Stimulated activated CD4-positive, alpha-beta T cell treated with anti-CD3 and anti-CD28 coated beads, Interleukin-2, amount 100 ng/mL, for 24 hours (primary cell): ENCODE data around the gene EGF.
A peak's percentile ranks its signal among the peaks of the same experiment; 100 is the strongest.
"Not testable (repeated sequence)": the region's sequence is repeated elsewhere in the genome, so short reads cannot be mapped to it uniquely, and the experiment has no call there.

Source experiments
- DNase-seq, 2 donors: peaks; one replicate each; pipeline ENCODE4 v3.0.0-alpha.2; 2020

EGF gene

GRCh38 chr4:109915385-109916026 is 2.8 kb downstream of the EGF start:
- DNase-seq = no peak

- no peak for DNase-seq
These were observed 3.3 kb downstream of the EGF start for GRCh38 chr4:109916027-109916409.

DNA sequence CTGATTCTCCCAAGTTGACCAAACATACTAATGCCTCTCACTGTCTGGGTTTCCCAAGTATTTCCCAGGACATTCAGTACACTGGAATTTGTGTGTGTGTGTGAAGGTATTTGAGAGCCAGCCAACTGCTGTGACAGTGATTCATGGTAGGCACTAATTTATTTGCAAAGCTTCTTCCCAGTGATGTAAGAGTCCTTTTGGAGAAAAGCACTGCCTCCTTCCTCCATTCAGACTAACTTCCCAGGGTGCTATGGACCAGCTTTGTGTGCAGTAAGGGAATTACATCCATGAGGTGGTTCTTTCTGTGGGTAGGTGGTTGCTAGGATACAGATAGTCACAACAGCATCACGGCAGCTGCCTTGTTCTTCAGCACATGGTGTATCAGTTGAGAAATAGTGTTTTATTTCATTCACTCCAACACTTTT is 8.7 kb downstream of the EGF start:
- no peak for DNase-seq

DNA sequence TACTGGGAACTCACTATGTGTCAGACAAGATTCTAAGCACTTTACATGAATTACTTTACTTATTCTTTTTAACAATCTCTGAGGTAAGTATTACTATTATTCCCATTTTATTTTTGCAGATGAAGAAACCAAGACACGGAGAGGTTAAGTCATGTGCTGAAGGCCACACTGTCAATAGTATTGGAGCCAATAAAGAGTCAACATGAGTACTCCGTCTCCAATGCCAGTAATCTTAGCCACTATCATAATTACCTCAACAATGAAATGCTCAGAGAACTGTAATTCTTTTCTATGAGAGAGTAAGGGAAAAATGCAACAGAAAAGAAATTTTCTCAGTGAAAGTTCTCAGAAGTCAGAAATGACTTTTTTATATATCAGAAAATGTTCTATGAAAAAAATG is 12.7 kb downstream of the EGF start:
- DNase-seq = no peak

DNA sequence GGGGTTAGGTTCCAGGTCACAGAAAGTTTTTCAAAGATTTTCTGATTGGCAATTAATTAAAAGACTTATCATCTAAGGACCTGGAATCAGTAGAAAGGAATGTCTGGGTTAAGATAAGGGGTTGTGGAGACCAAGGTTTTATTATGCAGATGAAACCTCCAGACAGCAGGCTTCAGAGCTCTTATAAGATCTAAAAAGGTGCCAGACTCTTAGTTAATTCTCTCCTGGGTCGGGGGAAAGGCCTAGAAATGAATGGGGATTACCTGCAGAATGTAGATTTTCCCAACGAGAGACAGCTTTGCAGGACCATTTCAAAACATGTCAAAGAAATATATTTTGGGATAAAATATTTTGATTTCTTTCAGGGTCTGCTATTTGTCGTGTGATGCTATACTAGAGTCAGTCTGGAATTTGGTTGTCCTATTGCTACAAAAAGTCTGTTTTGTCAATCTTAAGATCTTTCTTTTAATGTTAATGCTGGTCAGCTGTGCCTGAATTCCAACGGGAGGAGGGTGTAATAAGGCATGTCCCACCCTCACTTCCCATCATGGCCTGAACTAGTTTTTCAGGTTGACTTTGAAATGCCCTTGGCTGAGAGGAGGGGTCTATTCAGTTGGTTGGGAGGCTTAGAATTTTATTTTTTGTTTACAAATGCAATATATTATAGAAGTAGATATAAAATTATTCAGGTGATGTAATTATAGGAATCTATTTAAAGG is 15.8 kb downstream of the EGF start:
- DNase-seq = no peak

- no peak for DNase-seq
These were observed 17.8 kb downstream of the EGF start for GRCh38 chr4:109930464-109930863.

GRCh38 chr4:109930872-109931271 is 18.2 kb downstream of the EGF start:
- DNase-seq = no peak

- no peak for DNase-seq
These were observed 18.6 kb downstream of the EGF start for GRCh38 chr4:109931318-109931717.

DNA sequence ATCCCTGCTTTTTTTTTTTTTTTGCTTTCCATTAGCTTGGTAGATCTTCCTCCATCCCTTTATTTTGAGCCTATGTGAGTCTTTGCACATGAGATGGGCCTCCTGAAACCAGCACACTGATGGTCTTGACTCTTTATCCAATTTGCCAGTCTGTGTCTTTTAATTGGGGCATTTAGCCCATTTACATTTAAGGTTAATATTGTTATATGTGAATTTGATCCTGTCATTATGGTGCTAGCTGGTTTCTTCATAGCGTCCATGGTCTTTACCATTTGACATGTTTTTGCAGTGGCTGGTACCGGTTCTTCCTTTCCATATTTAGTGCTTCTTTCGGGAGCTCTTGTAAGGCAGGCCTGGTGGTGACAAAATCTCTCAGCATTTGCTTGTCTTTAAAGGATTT is 24.7 kb downstream of the EGF start:
- not testable (repeated sequence) for DNase-seq

DNA sequence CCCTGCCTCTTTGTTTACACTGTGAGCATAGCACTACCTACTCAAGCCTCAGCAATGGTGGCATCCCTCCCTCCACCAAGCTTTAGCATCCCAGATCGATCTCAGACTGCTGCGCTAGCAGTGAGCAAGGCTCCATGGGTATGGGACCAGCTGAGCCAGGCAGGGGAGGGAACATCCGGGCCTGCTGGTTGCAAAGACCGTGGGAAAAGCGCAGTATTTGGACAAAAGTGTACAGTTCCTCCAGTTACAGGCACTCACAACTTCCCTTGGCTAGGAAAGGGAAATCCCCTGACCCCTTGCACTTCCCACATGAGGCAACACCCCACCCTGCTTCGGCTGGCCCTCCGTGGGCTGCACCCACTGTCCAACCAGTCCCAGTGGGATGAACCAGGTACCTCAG is 26.5 kb downstream of the EGF start:
- DNase-seq = no peak

- DNase-seq = no peak
These were observed 29.7 kb downstream of the EGF start for GRCh38 chr4:109942292-109942926.

GRCh38 chr4:109943745-109944144 is 31.1 kb downstream of the EGF start:
- no peak for DNase-seq

GRCh38 chr4:109944591-109944990 is 31.9 kb downstream of the EGF start:
- no peak for DNase-seq

DNA sequence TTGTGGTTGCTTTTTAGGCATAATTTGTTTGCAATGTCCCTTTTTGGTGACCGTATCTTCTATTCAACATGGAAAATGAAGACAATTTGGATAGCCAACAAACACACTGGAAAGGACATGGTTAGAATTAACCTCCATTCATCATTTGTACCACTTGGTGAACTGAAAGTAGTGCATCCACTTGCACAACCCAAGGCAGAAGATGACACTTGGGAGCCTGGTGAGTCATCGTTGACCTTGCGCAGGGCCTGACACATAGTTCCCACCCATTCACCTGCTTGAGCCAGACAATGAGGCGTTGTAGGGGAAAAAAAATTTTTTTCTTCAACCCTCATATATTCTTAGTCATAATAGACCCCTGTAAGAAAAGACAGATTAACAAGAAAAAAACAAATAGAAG is 32.4 kb downstream of the EGF start:
- DNase-seq = peak; percentile 39 to 40

- DNase-seq = no peak
These were observed 33.4 kb downstream of the EGF start for GRCh38 chr4:109946120-109946519.

GRCh38 chr4:109947457-109947856 is 34.8 kb downstream of the EGF start:
- no peak for DNase-seq

GRCh38 chr4:109947918-109948317 is 35.2 kb downstream of the EGF start:
- no peak for DNase-seq

- DNase-seq = peak in 1 of 2 donors; percentile 10
These were observed 36.5 kb downstream of the EGF start for GRCh38 chr4:109949099-109949718.

DNA sequence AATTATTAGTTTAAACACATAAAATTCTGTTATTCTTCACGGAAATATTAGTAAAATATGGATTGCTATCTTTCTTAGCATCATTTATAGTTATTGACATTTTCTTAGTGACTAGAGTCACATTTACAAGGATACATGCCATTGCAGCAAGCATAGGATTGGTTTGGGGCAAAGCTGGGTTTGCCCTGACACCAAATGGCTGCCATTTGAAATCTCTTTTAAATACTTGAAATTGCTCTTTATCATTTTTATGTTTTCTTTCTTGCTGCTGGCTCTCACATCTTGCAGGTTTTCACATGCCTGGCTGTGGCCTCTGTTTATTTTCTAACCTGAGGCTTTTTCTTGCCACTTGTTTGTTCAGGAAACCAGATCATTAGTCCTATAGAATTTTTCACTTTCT is 39.9 kb downstream of the EGF start:
- DNase-seq = no peak

GRCh38 chr4:109953556-109953955 is 40.9 kb downstream of the EGF start:
- no peak for DNase-seq

GRCh38 chr4:109955146-109955545 is 42.5 kb downstream of the EGF start:
- no peak for DNase-seq

DNA sequence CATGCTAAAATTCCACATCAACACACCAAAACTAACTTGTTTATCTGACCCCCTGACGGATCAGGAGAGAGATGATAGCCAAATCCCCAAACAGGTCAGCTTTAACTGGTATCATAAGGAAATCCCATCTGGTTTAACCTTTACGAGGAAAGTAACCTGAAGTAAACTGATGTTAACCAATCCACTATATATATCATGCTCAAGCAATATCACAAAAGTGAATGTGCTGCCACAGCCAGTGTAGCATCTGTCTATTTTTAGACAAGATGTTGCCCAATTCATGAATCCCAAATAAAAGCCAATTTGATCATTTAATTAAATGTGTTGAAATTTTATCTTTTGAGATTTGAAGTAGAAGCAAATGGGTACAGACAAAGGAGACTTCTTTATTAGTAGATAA is 44.5 kb downstream of the EGF start:
- no peak for DNase-seq

GRCh38 chr4:109959195-109959594 is 46.5 kb downstream of the EGF start:
- DNase-seq = no peak

DNA sequence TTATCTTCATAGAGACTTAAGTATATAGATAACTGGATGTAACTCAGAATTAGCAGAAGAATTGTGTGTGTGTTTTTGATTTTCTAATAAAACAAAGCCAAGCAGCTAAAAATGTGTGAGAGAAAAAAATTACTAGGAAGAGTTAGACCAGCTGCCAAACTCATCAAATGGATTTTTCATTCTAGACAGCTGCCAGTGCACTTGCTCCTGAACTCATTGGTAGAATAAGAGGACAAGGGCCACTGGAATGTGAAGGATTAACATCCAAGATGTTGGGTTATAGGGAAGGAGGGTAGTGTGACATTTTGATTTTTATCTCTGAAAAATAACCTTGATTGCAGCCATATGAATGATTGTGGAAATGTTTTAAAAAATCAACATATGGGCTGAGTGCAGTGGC is 49.7 kb downstream of the EGF start:
- no peak for DNase-seq
